ENCODE results near the gene DNM3.

Gene DNM3

DNA sequence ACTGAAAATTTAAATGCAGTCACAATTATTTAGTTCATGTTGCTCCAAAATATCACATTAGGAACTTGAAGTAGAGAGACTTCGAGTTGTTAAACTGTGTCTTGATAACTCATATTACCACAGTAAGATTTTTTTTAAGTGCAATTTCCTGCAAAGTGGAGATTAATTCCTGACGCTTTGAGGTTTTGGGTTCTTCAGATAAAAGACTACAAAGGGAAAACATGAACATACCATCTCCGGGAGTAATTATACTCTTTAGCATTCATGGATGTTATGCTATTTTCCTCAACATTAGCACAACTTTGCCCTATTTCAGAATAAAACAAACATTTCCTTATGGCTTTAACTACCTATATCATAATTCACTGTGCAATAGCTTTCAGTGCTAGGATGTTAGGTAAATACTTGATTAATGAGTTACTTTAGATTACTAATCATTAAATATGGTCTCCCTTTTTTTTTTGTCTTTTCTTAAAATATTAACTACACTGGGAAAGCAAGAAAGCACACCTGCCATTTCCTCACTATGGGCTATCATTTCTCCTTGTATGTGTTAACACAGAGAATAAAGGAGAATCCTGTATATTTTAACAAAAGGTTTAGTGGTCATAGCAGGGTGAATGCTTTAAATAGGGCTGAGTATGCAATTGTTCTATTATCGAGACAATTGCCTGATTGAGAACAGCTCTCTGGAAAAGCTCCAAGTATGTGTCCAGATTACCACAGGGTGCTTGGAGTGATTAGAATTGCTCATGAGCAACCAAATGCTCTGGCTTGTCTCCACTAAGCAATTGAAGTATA lies 326.7 kb downstream of the DNM3 start:
- Histone ChIP-seq H3K9ac (ENCODE audit: low read length in 2 of 2) (no peak overlapping the region), H3K36me3 (ENCODE audit: control insufficient read depth in 2 of 2, insufficient read depth in 2 of 2, low read length in 2 of 2) (no peaks in the 10 kb centered on the region), H3K27me3 (ENCODE audit: control insufficient read depth in 1 of 2, insufficient read depth in 2 of 2, low read length in 2 of 2) (no peaks in the 10 kb centered on the region), H3K27ac (ENCODE audit: low read length) (no peak overlapping the region), H3K4me3 (ENCODE audit: low read length in 2 of 2) (no peak overlapping the region), H3K4me1 (ENCODE audit: control insufficient read depth, insufficient read depth, low read length) (no peaks in the 10 kb centered on the region), H3K9me3 (ENCODE audit: control insufficient read depth in 2 of 2, low read length in 2 of 2) (no peaks in the 10 kb centered on the region)

DNA sequence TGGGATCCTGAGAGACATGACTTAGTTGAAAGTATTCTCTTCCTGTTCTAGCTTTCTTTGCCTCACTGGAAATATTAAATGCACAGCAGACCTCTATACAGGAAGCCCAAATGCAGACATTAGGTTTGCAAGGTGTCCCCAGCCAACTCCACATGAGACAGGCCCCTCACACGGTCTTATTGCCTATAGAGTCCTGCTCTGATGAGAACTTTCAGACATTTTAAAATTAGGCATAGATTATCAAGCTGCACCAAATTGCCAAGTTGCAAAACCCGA lies 327.2 kb downstream of the DNM3 start:
- no peaks in the 10 kb centered on the region for H3K4me1 ChIP-seq (ENCODE audit: control insufficient read depth, insufficient read depth, low read length)
- no peaks in the 10 kb centered on the region for H3K9me3 ChIP-seq (ENCODE audit: control insufficient read depth in 2 of 2, low read length in 2 of 2)
- H3K27ac ChIP-seq (ENCODE audit: low read length), result no peak overlapping the region
- H3K9ac ChIP-seq (ENCODE audit: low read length in 2 of 2), result no peak overlapping the region
- H3K27me3 ChIP-seq (ENCODE audit: control insufficient read depth in 1 of 2, insufficient read depth in 2 of 2, low read length in 2 of 2), result no peaks in the 10 kb centered on the region
- no peaks in the 10 kb centered on the region for H3K36me3 ChIP-seq (ENCODE audit: control insufficient read depth in 2 of 2, insufficient read depth in 2 of 2, low read length in 2 of 2)
- H3K4me3 ChIP-seq (ENCODE audit: low read length in 2 of 2), result no peak overlapping the region

DNA sequence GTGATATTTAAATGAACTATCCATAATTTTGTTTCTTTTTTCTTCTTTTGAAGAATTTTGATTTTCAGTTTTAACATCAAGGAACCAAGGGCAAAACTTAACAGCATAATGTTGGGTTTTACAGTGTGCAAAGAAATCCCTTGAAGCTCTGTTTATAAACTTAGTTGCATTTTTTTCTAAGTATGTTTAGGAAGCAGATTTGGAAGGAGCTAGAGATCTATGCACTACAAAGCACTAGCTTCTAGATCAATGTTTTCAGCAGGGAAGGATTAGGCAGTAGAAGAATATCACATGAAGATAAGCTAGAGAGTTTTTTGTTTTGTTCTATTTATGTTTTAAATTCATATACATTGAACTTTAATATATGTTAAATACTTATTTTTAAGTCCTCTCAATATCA lies 328.5 kb downstream of the DNM3 start:
- Histone ChIP-seq H3K9me3 (ENCODE audit: control insufficient read depth in 2 of 2, low read length in 2 of 2) (no peaks in the 10 kb centered on the region), H3K4me3 (ENCODE audit: low read length in 2 of 2) (no peak overlapping the region), H3K27me3 (ENCODE audit: control insufficient read depth in 1 of 2, insufficient read depth in 2 of 2, low read length in 2 of 2) (no peaks in the 10 kb centered on the region), H3K9ac (ENCODE audit: low read length in 2 of 2) (no peak overlapping the region), H3K4me1 (ENCODE audit: control insufficient read depth, insufficient read depth, low read length) (no peaks in the 10 kb centered on the region), H3K27ac (ENCODE audit: low read length) (no peak overlapping the region), H3K36me3 (ENCODE audit: control insufficient read depth in 2 of 2, insufficient read depth in 2 of 2, low read length in 2 of 2) (no peaks in the 10 kb centered on the region)

DNA sequence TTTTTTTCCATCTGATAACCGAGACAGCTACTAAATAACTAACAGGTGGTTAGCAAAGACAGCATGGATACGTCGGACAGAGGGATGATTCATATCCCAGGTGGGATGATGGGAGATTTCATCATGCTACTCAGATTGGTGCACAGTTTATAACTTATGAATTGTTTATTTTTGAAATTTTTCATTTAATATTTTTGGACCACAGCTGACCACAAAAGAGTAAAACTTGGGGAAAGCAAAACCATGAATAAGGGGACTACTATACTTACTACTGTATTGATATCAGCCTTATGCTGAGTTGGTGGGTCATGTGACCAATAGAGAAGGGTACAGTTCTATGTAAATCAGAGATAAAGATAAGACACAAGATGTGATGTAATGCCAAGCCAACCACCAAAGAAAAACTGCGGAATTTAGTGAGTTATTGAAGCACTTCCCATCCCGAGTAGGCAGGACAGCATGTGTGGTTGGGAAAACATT lies 331.1 kb downstream of the DNM3 start:
- Histone ChIP-seq H3K27me3 (ENCODE audit: control insufficient read depth in 1 of 2, insufficient read depth in 2 of 2, low read length in 2 of 2) (no peaks in the 10 kb centered on the region), H3K4me1 (ENCODE audit: control insufficient read depth, insufficient read depth, low read length) (no peaks in the 10 kb centered on the region), H3K27ac (ENCODE audit: low read length) (no peak overlapping the region), H3K9ac (ENCODE audit: low read length in 2 of 2) (no peak overlapping the region), H3K9me3 (ENCODE audit: control insufficient read depth in 2 of 2, low read length in 2 of 2) (no peaks in the 10 kb centered on the region), H3K4me3 (ENCODE audit: low read length in 2 of 2) (no peak overlapping the region), H3K36me3 (ENCODE audit: control insufficient read depth in 2 of 2, insufficient read depth in 2 of 2, low read length in 2 of 2) (no peaks in the 10 kb centered on the region)

DNA sequence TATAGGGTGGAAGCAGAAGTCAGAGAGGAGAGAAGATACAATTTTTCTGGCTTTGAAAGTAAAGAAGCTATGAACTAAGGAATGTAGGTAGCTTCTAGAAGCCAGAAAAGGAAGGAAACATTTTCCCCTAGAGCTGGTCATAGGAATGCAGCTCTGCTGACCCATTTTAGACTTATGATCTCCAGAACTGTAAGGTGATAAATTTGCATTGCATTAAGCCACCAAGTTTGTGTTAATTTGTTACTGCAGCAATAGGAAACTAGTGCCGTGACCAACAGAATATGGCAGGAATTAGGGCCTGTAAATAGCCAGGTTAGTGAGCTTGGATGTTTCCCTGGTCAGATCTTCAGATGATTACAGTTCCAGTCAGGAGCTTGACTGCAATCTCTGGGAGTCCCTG lies 334.9 kb downstream of the DNM3 start:
- H3K4me1 ChIP-seq (ENCODE audit: control insufficient read depth, insufficient read depth, low read length), result peaks cover 7% of the 10 kb centered on the region
- H3K27me3 ChIP-seq (ENCODE audit: control insufficient read depth in 1 of 2, insufficient read depth in 2 of 2, low read length in 2 of 2), result no peaks in the 10 kb centered on the region
- no peaks in the 10 kb centered on the region for H3K9me3 ChIP-seq (ENCODE audit: control insufficient read depth in 2 of 2, low read length in 2 of 2)
- no peaks in the 10 kb centered on the region for H3K36me3 ChIP-seq (ENCODE audit: control insufficient read depth in 2 of 2, insufficient read depth in 2 of 2, low read length in 2 of 2)
- H3K27ac ChIP-seq (ENCODE audit: low read length), result no peak overlapping the region
- H3K4me3 ChIP-seq (ENCODE audit: low read length in 2 of 2), result no peak overlapping the region
- no peak overlapping the region for H3K9ac ChIP-seq (ENCODE audit: low read length in 2 of 2)

DNA sequence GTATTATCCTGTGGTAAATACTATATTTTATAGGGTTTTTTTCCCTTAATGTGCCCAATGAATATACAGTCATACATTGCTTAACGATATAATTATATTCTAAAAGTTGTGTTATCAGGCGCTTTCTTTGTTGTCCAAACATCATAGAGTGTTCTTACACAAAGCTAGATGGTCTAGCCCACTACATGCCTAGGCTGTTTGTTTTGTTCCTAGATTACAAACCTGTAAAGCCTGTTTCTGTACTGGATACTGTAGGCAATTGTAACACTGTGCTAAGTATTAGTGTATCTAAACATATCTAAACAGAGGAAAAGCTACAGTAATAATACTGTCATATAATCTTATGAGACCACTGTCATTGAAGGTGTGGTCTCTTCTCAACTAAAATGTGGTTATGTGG lies 336.6 kb downstream of the DNM3 start:
- no peaks in the 10 kb centered on the region for H3K36me3 ChIP-seq (ENCODE audit: control insufficient read depth in 2 of 2, insufficient read depth in 2 of 2, low read length in 2 of 2)
- no peak overlapping the region for H3K4me3 ChIP-seq (ENCODE audit: low read length in 2 of 2)
- H3K9ac ChIP-seq (ENCODE audit: low read length in 2 of 2), result no peak overlapping the region
- H3K27ac ChIP-seq (ENCODE audit: low read length), result no peak overlapping the region
- H3K4me1 ChIP-seq (ENCODE audit: control insufficient read depth, insufficient read depth, low read length), result peaks cover 7% of the 10 kb centered on the region
- no peaks in the 10 kb centered on the region for H3K9me3 ChIP-seq (ENCODE audit: control insufficient read depth in 2 of 2, low read length in 2 of 2)
- no peaks in the 10 kb centered on the region for H3K27me3 ChIP-seq (ENCODE audit: control insufficient read depth in 1 of 2, insufficient read depth in 2 of 2, low read length in 2 of 2)

DNA sequence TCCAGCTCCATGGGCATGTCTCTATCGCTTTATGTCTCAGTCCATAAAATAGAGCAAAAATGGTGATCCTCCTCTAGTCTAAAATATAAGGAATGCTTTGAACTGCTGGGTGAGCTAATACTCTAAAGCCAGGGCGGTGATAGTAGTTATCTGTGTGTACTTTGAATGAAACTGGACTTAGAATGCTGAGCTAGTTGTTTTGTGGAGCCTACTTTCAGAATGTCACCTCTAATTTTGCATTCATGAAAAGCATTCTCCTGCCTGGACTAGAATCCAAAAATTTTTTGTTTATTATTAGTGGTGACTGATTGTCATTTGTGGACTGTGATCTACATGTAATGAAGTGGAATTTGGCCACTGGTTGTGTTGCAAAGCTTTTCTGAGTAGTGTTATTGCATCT lies 337.6 kb downstream of the DNM3 start:
- Histone ChIP-seq H3K9ac (ENCODE audit: low read length in 2 of 2) (no peak overlapping the region), H3K4me3 (ENCODE audit: low read length in 2 of 2) (no peak overlapping the region), H3K36me3 (ENCODE audit: control insufficient read depth in 2 of 2, insufficient read depth in 2 of 2, low read length in 2 of 2) (no peaks in the 10 kb centered on the region), H3K27ac (ENCODE audit: low read length) (no peak overlapping the region), H3K4me1 (ENCODE audit: control insufficient read depth, insufficient read depth, low read length) (peaks cover 7% of the 10 kb centered on the region), H3K9me3 (ENCODE audit: control insufficient read depth in 2 of 2, low read length in 2 of 2) (no peaks in the 10 kb centered on the region), H3K27me3 (ENCODE audit: control insufficient read depth in 1 of 2, insufficient read depth in 2 of 2, low read length in 2 of 2) (no peaks in the 10 kb centered on the region)

DNA sequence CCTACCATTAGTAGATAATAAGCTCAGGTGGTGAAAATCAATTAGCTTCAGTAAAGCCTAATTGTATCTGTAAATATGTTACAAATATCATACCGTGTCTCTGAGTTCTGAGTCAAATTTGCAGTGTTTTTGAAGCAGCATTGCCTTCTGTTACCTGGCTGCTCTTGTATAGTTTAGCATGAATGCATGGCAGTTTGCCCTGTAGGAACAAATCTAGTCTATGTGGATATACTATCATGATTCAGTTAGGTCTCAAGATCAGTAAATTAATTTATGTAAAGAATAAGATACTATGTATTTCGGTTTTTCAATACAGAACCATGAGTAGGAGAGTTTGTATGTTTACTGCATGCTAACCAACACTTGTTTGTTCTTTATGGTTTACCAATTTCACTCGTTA lies 338.6 kb downstream of the DNM3 start:
- H3K27ac ChIP-seq (ENCODE audit: low read length), result peak overlapping the region; percentile 72
- no peaks in the 10 kb centered on the region for H3K36me3 ChIP-seq (ENCODE audit: control insufficient read depth in 2 of 2, insufficient read depth in 2 of 2, low read length in 2 of 2)
- no peak overlapping the region for H3K4me3 ChIP-seq (ENCODE audit: low read length in 2 of 2)
- no peaks in the 10 kb centered on the region for H3K9me3 ChIP-seq (ENCODE audit: control insufficient read depth in 2 of 2, low read length in 2 of 2)
- H3K4me1 ChIP-seq (ENCODE audit: control insufficient read depth, insufficient read depth, low read length), result peaks cover 7% of the 10 kb centered on the region
- no peaks in the 10 kb centered on the region for H3K27me3 ChIP-seq (ENCODE audit: control insufficient read depth in 1 of 2, insufficient read depth in 2 of 2, low read length in 2 of 2)
- no peak overlapping the region for H3K9ac ChIP-seq (ENCODE audit: low read length in 2 of 2)

DNA sequence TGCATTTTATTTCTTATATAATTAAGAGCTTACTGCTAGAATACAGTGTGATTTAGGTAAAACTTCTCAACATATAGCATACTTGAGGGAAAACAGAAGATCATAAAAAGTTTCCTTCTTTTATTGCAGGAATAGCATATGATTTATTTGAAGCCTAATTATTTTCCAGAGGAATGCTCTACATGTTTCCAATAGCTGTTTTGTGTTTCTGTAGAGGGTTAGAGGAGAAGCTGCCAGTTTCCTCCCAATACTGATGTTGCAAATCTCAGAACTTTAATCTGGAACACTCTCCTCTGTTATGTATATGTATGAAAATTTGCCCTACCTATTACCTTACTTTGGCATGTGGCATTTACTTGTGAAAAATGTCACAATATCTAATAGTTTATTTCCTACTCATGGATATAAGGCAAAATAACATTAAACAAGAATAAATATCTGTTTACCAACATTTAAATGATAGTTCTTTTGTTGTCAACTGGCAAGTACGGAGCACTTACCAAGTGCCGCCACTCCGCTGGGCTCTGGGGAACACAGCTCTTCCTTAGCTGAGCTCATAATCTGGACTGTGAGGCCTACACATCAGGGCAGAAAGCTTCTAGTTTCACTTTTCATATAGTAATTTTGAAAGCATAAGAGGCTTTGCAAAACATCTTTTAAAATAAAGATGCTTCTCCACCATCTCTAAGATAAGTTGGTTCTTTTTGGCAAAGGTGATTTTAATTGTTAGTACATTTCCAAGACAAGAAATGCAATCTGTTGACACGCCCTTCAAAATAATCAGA lies 339.4 kb downstream of the DNM3 start:
- no peaks in the 10 kb centered on the region for H3K9me3 ChIP-seq (ENCODE audit: control insufficient read depth in 2 of 2, low read length in 2 of 2)
- peak overlapping the region; percentile 72 for H3K27ac ChIP-seq (ENCODE audit: low read length)
- peaks cover 12% of the 10 kb centered on the region for H3K4me1 ChIP-seq (ENCODE audit: control insufficient read depth, insufficient read depth, low read length)
- no peaks in the 10 kb centered on the region for H3K36me3 ChIP-seq (ENCODE audit: control insufficient read depth in 2 of 2, insufficient read depth in 2 of 2, low read length in 2 of 2)
- H3K9ac ChIP-seq (ENCODE audit: low read length in 2 of 2), result peak overlapping the region; percentile 43 to 69
- H3K4me3 ChIP-seq (ENCODE audit: low read length in 2 of 2), result peak overlapping the region; percentile 40 to 54
- H3K27me3 ChIP-seq (ENCODE audit: control insufficient read depth in 1 of 2, insufficient read depth in 2 of 2, low read length in 2 of 2), result no peaks in the 10 kb centered on the region

DNA sequence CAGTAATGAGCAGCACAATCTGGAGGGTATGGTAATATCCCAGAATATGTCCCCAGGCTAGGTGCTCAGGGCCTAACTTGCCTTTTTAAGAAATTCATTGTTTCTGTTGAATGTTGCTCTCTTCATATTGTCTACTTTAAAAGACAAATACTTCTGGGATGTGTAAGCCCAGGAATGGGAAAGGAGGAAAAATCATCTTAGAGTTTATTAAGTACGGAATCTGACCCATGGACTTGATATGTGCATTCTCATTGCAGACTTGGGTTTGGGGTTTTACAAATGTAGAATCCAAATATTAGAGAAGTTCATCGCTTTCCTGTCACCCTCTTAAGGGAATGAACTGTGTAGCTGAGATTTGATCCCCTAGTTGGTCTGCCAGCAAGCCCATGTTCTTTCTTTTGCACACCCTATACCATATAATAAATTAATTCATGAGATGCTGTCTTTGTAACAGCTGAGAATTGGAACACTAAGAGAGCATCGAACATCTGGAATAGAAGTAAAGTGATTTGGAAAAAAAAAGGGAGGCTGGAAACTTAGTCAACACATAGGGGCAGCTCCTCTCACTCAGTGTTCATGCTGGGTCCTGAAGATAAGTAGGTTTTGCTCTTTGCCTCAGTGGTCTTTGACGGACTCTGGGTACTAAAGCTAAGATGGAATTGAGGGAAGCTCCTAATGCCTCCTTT lies 343.4 kb downstream of the DNM3 start:
- H3K4me1 ChIP-seq (ENCODE audit: control insufficient read depth, insufficient read depth, low read length), result peaks cover 12% of the 10 kb centered on the region
- H3K27ac ChIP-seq (ENCODE audit: low read length), result no peak overlapping the region
- H3K36me3 ChIP-seq (ENCODE audit: control insufficient read depth in 2 of 2, insufficient read depth in 2 of 2, low read length in 2 of 2), result no peaks in the 10 kb centered on the region
- H3K9me3 ChIP-seq (ENCODE audit: control insufficient read depth in 2 of 2, low read length in 2 of 2), result no peaks in the 10 kb centered on the region
- no peaks in the 10 kb centered on the region for H3K27me3 ChIP-seq (ENCODE audit: control insufficient read depth in 1 of 2, insufficient read depth in 2 of 2, low read length in 2 of 2)
- H3K4me3 ChIP-seq (ENCODE audit: low read length in 2 of 2), result no peak overlapping the region
- H3K9ac ChIP-seq (ENCODE audit: low read length in 2 of 2), result no peak overlapping the region
